Liver (tissue), 9 donors: ENCODE results near the gene RPS19BP1. TPM values are rescaled to one million over a fixed set of nuclear protein-coding genes. Genes with fewer than 3 reads are reported as not detected.

Experiments used
- DNase-seq: peaks from one replicate; pipeline ENCODE4 v3.0.0-alpha.2; 2017; ENCODE audit warnings: low spot score
- H3K27ac ChIP-seq, 2 donors: one replicate each; pipeline ENCODE4 v1.7.0; 2013; ENCODE audit warnings: inconsistent platforms in 2 of 2, low read length in 2 of 2, control low read depth in 1 of 2, low read depth in 1 of 2, mild to moderate bottlenecking in 1 of 2
- H3K27me3 ChIP-seq, 4 donors: one replicate each; pipeline versions ENCODE4 v1.6.1 to v1.7.0; 2013; ENCODE audit warnings: low read length in 3 of 4, inconsistent platforms in 1 of 4, mild to moderate bottlenecking in 1 of 4, moderate library complexity in 1 of 4; ENCODE audit not compliant: control insufficient read depth in 4 of 4, insufficient read depth in 4 of 4
- H3K36me3 ChIP-seq, 4 donors: one replicate each; pipeline versions ENCODE4 v1.6.1 to v1.7.0; 2013; ENCODE audit warnings: low read length in 3 of 4, mild to moderate bottlenecking in 3 of 4, low read depth in 1 of 4, moderate library complexity in 1 of 4; ENCODE audit not compliant: control insufficient read depth in 4 of 4, insufficient read depth in 3 of 4
- H3K4me1 ChIP-seq, 4 donors: one replicate each; pipeline versions ENCODE4 v1.6.1 to v1.7.0; 2013; ENCODE audit warnings: low read length in 3 of 4, mild to moderate bottlenecking in 3 of 4, moderate library complexity in 1 of 4; ENCODE audit not compliant: control insufficient read depth in 4 of 4, insufficient read depth in 4 of 4
- H3K4me3 ChIP-seq, 3 donors: one replicate each; pipeline versions ENCODE4 v1.6.1 to v1.7.0; 2013; ENCODE audit warnings: low read length in 3 of 3, control low read depth in 1 of 3, low read depth in 1 of 3, mild to moderate bottlenecking in 1 of 3
- H3K9ac ChIP-seq, 2 donors: one replicate each; pipeline ENCODE4 v1.7.0; 2013; ENCODE audit warnings: low read length in 2 of 2, mild to moderate bottlenecking in 2 of 2, moderate library complexity in 2 of 2, control low read depth in 1 of 2, low read depth in 1 of 2
- H3K9me3 ChIP-seq, 4 donors: one replicate each; pipeline versions ENCODE4 v1.6.1 to v1.7.0; 2013; ENCODE audit warnings: low read length in 3 of 4; ENCODE audit not compliant: control insufficient read depth in 4 of 4
- ATF3 ChIP-seq: IDR thresholded peaks from 2 replicates; pipeline ENCODE4 v1.6.1; 2016; ENCODE audit warnings: antibody characterized with exemption
- CTCF ChIP-seq: fragments of 150-350 bp; IDR thresholded peaks from 2 replicates; pipeline ENCODE4 v1.5.1; 2017; ENCODE audit warnings: improper control_type of control experiment, low read depth, low read length; ENCODE audit not compliant: missing input control
- EGR1 ChIP-seq, 2 donors: IDR thresholded peaks; 2 replicates each; pipeline ENCODE4 v1.6.1; 2016 to 2018; ENCODE audit warnings: antibody characterized with exemption in 2 of 2, low read depth in 2 of 2
- FOXA1 ChIP-seq: IDR thresholded peaks from 2 replicates; pipeline ENCODE4 v1.6.1; 2016; ENCODE audit warnings: antibody characterized with exemption
- FOXA2 ChIP-seq: IDR thresholded peaks from 2 replicates; pipeline ENCODE4 v1.6.1; 2016; ENCODE audit warnings: antibody characterized with exemption
- GABPA ChIP-seq, 2 donors: IDR thresholded peaks in 1 of 2; conservative IDR thresholded peaks in 1 of 2; 2 replicates each; pipeline ENCODE4 v1.6.1; 2016; ENCODE audit warnings: antibody characterized with exemption in 2 of 2, mild to moderate bottlenecking in 1 of 2, moderate library complexity in 1 of 2
- HNF4A ChIP-seq, 2 donors: conservative IDR thresholded peaks; 2 replicates each; pipeline ENCODE4 v1.6.1; 2016; ENCODE audit warnings: antibody characterized with exemption in 2 of 2, mild to moderate bottlenecking in 2 of 2
- HNF4G ChIP-seq: IDR thresholded peaks from 2 replicates; pipeline ENCODE4 v1.6.1; 2016; ENCODE audit warnings: antibody characterized with exemption
- MAX ChIP-seq: IDR thresholded peaks from 2 replicates; pipeline ENCODE4 v1.6.1; 2016; ENCODE audit warnings: antibody characterized with exemption
- NR2F2 ChIP-seq: IDR thresholded peaks from 2 replicates; pipeline ENCODE4 v1.6.1; 2016; ENCODE audit warnings: antibody characterized with exemption
- RAD21 ChIP-seq, 2 donors: IDR thresholded peaks; 2 replicates each; pipeline ENCODE4 v1.6.1; 2016; ENCODE audit warnings: antibody characterized with exemption in 2 of 2, mild to moderate bottlenecking in 2 of 2
- RXRA ChIP-seq, 2 donors: IDR thresholded peaks; 2 replicates each; pipeline ENCODE4 v1.6.1; 2017 to 2018; ENCODE audit warnings: antibody characterized with exemption in 2 of 2, mild to moderate bottlenecking in 1 of 2
- SP1 ChIP-seq: IDR thresholded peaks from 2 replicates; pipeline ENCODE4 v1.6.1; 2018; ENCODE audit warnings: antibody characterized with exemption, mild to moderate bottlenecking
- YY1 ChIP-seq: IDR thresholded peaks from 2 replicates; pipeline ENCODE4 v1.6.1; 2016; ENCODE audit warnings: antibody characterized with exemption, mild to moderate bottlenecking
- ZBTB33 ChIP-seq: IDR thresholded peaks from 2 replicates; pipeline ENCODE4 v1.6.1; 2016; ENCODE audit warnings: antibody characterized with exemption
- WGBS: extraction: QIAGEN DNeasy Blood & Tissue Kit; methylation state at CpG from one replicate; pipeline ENCODE4 v1.1.7; 2013; 5-methylcytosine and 5-hydroxymethylcytosine counted together
- polyA plus RNA-seq, 2 donors: library from polyadenylated mRNA; stranded (reverse) in 1 of 2; unstranded in 1 of 2; fragments of 200-250 nt in 1 of 2; fragments of >200 nt in 1 of 2; fragmentation: Nextera tagmentation in 1 of 2; extraction: Ambion mirVana in 1 of 2; gene quantifications; one replicate each; pipeline versions ENCODE4 v1.2.1 to v1.2.3, GENCODE V29; 2013 to 2015
- total RNA-seq, 2 donors: library from RNA; depleted of rRNA; stranded (reverse); fragments of >200 nt; gene quantifications; one replicate each; pipeline ENCODE4 v1.2.3, GENCODE V29; 2014
- donor health status: healthy.
- donor health status: healthy.
- donor health status: healthy.
- donor health status: healthy.
- donor health status: healthy.

The RPS19BP1 gene
- total and polyA plus RNA-seq, 4 donors, result 36.3 to 89.6 (median 63.3) TPM

- H3K27me3 ChIP-seq, result no peaks in the 10 kb centered on the region
- 76% methylated on average over 9 of the region's 9 CpGs for WGBS
Observed at GRCh38 chr22:39490966-39491680, 41.4 kb downstream of the RPS19BP1 start.

GRCh38 chr22:39490135-39490798, 42.3 kb downstream of the RPS19BP1 start:
- Histone ChIP-seq H3K27ac (no peak overlapping the region), H3K4me1 (no peaks in the 10 kb centered on the region), H3K9me3 (no peaks in the 10 kb centered on the region), H3K27me3 (no peaks in the 10 kb centered on the region), H3K36me3 (no peaks in the 10 kb centered on the region), H3K4me3 (no peak overlapping the region), H3K9ac (no peak overlapping the region)
- TF ChIP-seq YY1, result peak; percentile 77
- TF ChIP-seq GABPA (IDR thresholded peaks at IDR 0.05 in 1 of 2, conservative IDR thresholded peaks at IDR 0.05 in 1 of 2), result no peak
- no peak for TF ChIP-seq HNF4A (conservative IDR thresholded peaks at IDR 0.05)
- peak; percentile 83 for DNase-seq
- 42% methylated on average over 13 of the region's 13 CpGs for WGBS

More at GRCh38 chr22:39490966-39491680, 41.4 kb downstream of the RPS19BP1 start:
- Histone ChIP-seq H3K4me1 (no peaks in the 10 kb centered on the region), H3K36me3 (no peaks in the 10 kb centered on the region), H3K9ac (no peak overlapping the region), H3K27ac (no peak overlapping the region), H3K9me3 (no peaks in the 10 kb centered on the region), H3K4me3 (no peak overlapping the region)
- DNase-seq, result no peak
- TF ChIP-seq EGR1 (IDR thresholded peaks at IDR 0.05; ENCODE audit: low read depth in 2 of 2) (no peak), SP1 (no peak), HNF4A (conservative IDR thresholded peaks at IDR 0.05) (no peak), RAD21 (IDR thresholded peaks at IDR 0.05) (no peak), NR2F2 (no peak), YY1 (no peak), RXRA (IDR thresholded peaks at IDR 0.05) (no peak), FOXA2 (no peak), FOXA1 (no peak), ATF3 (no peak), ZBTB33 (no peak)

- 77% methylated on average over 17 of the region's 17 CpGs for WGBS
- Histone ChIP-seq H3K27ac (no peak overlapping the region), H3K4me3 (no peak overlapping the region), H3K9me3 (no peaks in the 10 kb centered on the region), H3K9ac (no peak overlapping the region), H3K4me1 (no peaks in the 10 kb centered on the region), H3K36me3 (no peaks in the 10 kb centered on the region), H3K27me3 (no peaks in the 10 kb centered on the region)
- DNase-seq, result no peak
- TF ChIP-seq FOXA1 (no peak), EGR1 (IDR thresholded peaks at IDR 0.05; ENCODE audit: low read depth in 2 of 2) (no peak), RXRA (IDR thresholded peaks at IDR 0.05) (no peak), NR2F2 (no peak), RAD21 (IDR thresholded peaks at IDR 0.05) (no peak), CTCF (no peak), HNF4G (no peak), MAX (no peak), GABPA (IDR thresholded peaks at IDR 0.05 in 1 of 2, conservative IDR thresholded peaks at IDR 0.05 in 1 of 2) (no peak)
Observed at GRCh38 chr22:39489094-39490068, 43.2 kb downstream of the RPS19BP1 start.
